GM19468 (cell line): Measurements from ENCODE around the gene VSIG10L2.

Source experiments
- ATAC-seq: cut with Tn5 transposase; IDR thresholded peaks from one replicate; pipeline ENCODE4 v1.9.1; 2021; ENCODE audit warnings: mild to moderate bottlenecking, moderate library complexity, moderate number of reproducible peaks; ENCODE audit not compliant: unreplicated experiment; ENCODE audit errors: extremely low read depth

Gene VSIG10L2

GRCh38 chr11:125945011-125945796 lies 640 bp upstream of the VSIG10L2 start:
- no peak for ATAC-seq

DNA sequence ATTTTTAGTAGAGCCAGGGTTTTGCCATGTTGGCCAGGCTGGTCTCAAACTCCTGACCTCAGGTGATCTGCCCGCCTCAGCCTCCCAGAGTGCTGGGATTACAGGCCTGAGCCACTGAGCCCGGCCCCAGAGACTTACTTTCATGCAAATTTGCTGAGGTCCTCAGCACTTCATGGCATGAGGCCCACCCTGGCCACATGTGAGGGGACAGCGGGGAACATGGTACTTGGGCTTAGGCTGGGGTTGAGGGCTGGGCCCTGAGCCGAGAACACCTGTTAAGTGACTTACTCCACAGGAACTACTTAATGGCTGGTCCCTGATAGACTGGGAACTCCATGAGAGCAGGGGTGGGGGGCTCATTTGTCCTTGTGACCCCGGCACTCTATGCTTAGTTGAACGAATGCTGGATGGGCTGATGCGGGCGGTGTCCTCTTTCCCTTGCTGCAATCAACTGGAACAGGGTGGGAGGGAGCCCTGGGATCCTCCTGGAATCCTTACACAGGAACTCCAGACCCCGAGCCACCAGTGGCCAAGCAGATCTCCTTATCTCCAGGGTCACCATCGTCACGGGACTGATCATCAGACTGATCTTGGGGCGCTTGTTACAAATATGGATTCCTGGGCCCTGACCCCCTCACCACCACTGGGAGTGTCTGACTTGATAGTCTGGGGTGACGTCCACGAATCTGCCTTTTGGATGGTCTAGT lies 1.0 kb downstream of the VSIG10L2 start:
- ATAC-seq: no peak

GRCh38 chr11:125947419-125948277 lies 1.8 kb downstream of the VSIG10L2 start:
- ATAC-seq: no peak

GRCh38 chr11:125948278-125949051 lies 2.6 kb downstream of the VSIG10L2 start:
- no peak for ATAC-seq

DNA sequence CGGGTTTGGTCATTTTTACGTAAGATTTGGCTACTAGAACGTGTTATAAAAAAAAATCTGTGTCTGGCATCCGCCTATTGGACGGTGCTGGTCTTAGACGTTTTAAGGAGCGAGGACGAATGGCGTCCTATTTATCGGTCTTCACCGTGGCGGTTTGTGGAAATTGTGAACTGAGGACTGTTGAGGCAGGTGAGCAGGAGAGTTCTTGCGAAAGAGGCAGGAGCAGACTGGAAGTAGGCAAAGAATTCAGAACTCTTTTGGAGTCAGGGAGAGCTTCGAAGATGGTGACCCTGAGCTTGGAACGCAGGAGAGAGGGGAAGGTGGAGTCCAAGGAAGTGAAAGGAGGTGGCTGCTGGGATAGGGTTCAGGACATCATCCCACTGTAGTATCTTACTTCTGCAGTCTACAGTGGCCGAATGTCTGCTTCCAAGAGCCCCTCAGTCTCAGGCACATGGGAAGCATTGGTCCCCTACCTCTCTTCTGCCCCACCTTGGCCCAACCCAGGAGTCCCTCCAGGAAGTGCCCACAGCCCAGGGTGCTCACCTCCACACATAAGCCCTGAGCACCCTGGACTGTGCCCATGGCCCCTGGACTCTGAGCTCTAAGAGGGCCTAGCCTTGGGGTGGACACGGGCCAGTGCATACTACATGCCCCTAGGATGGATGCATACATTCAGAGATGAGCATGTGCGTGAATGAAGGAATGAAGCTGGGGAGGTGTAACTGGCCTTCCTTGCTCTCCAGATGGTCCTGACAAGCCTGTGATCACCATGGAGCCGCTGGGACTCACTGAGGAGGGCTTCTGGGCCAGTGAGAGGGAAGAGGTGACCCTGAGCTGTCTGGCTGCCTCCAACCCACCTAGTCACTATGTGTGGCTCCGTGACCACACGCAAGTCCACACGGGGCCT lies 3.7 kb downstream of the VSIG10L2 start:
- no peak for ATAC-seq

GRCh38 chr11:125950178-125950490 lies 4.3 kb downstream of the VSIG10L2 start:
- no peak for ATAC-seq

- ATAC-seq: no peak
These were observed 5.1 kb downstream of the VSIG10L2 start for GRCh38 chr11:125950696-125951651.

- ATAC-seq: no peak
These were observed 5.9 kb downstream of the VSIG10L2 start for GRCh38 chr11:125951731-125952130.

DNA sequence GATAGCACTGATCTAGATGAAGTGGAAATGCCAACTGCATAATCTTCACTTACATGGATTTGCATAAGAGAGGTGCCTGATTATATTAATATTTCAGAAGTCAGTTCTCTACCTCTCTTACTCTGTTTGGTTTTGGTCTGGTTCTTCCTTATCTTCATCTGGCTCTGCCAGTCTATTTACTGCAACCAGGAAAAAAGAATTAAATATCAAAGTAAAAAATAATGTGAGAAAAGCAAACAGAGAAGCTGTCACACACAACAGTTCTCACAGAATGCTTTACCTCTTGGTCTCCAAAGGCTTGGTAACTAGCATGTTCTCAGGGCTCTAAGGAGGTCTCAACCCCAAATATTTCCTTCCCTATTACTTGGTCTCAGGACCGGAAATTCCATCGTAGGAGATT lies 6.7 kb downstream of the VSIG10L2 start:
- ATAC-seq: no peak

GRCh38 chr11:125952973-125953372 lies 7.1 kb downstream of the VSIG10L2 start:
- ATAC-seq: no peak

DNA sequence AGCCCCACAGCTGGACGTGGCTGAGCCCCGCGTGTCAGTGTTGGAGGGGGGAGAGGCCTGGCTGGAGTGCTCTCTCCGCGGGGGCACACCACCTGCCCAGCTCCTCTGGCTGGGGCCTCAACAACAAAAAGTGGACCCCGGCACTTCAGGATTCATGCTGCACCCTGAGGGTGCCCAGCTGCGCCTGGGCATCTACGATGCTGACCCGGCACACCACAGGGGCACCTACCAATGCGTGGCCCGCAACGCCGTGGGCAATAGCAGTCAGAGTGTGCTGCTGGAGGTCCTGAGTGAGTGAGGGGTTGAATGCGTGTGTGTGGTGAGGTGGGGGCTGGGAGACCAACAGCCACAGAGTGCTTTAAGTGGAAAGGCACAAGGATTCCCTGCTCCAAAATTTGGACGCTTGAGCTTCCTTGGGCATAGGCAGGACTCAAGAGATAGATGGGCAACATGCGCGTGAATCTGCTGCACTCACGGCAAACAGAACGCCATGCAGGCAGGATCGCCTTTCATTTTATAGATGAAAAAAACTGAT lies 7.6 kb downstream of the VSIG10L2 start:
- no peak for ATAC-seq

- ATAC-seq: no peak
These were observed 8.5 kb downstream of the VSIG10L2 start for GRCh38 chr11:125954123-125954944.

GRCh38 chr11:125954945-125955640 lies 9.2 kb downstream of the VSIG10L2 start:
- ATAC-seq: no peak

- ATAC-seq: no peak
These were observed 10.0 kb downstream of the VSIG10L2 start for GRCh38 chr11:125955856-125956255.

DNA sequence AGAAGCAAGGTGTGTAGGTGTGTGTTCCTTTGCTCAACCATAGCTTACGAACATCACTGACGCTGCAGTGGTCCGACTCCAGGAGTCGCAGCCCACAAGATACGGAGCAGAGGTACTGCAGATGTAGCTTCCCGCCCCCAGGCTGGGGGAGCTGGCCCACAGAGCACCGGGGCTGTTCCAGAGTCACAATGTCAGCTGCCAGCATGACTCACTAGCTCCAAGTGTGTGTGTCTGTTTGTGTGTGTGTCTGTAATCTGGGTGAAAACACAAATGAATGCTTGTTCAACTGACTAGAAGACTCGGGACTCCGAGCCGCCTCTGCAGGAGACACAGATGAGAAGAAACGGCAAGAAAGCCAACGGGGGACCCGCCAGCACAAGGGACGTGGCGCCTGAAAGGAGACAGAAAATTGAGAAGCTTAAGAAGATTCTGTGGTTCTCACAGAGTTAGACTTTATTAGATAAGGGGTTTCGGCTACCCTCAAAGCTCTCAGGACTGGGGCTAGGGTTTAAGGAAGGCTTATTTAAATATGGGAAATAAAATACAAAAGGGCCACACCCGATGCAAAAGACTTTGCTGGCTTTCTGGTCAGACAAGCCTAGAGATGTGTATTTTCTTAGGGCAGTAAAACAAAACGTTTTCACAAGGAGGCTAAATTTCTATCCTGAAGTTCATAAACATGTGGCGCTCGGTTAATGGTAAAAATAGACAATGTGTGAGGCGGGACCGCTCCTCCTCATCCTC lies 10.7 kb downstream of the VSIG10L2 start:
- ATAC-seq: no peak
